OCI-LY1 (cell line): ENCODE measurements around the gene LRRC19.

Experiments used
- H2AFZ ChIP-seq: fragments of 200-600 bp; sonication (generic), shearing (Covaris generic); 2 replicates; pipeline ENCODE4 v1.6.0; 2014; ENCODE audit warnings: antibody characterized with exemption, mild to moderate bottlenecking, low read length
- H3F3A ChIP-seq: fragments of 200-600 bp; sonication (generic), shearing (Covaris generic); 2 replicates; pipeline ENCODE4 v1.6.0; 2014; ENCODE audit warnings: mild to moderate bottlenecking, antibody characterized with exemption, low read length, moderate library complexity; ENCODE audit not compliant: insufficient read depth
- H3K27ac ChIP-seq: fragments of 200-600 bp; sonication (generic); 2 replicates; pipeline ENCODE4 v1.5.1; 2014; ENCODE audit warnings: low read length, mixed run types, mild to moderate bottlenecking, low read depth; ENCODE audit not compliant: poor library complexity, severe bottlenecking
- H3K27me3 ChIP-seq: fragments of 200-600 bp; sonication (generic); 2 replicates; pipeline ENCODE4 v1.6.0; 2014; ENCODE audit warnings: antibody characterized with exemption, mild to moderate bottlenecking, low read length, moderate library complexity; ENCODE audit not compliant: insufficient read depth
- H3K36me3 ChIP-seq: fragments of 200-600 bp; sonication (generic); 2 replicates; pipeline ENCODE4 v1.6.1; 2014; ENCODE audit warnings: mild to moderate bottlenecking, antibody characterized with exemption, low read length, moderate library complexity, mixed read lengths; ENCODE audit not compliant: insufficient read depth
- H3K4me1 ChIP-seq: fragments of 200-600 bp; sonication (generic); 2 replicates; pipeline ENCODE4 v1.5.1; 2014; ENCODE audit warnings: mild to moderate bottlenecking, low read length, moderate library complexity; ENCODE audit not compliant: insufficient read depth, severe bottlenecking
- H3K4me2 ChIP-seq: fragments of 200-600 bp; sonication (generic), shearing (Covaris generic); 2 replicates; pipeline ENCODE4 v1.6.1; 2014; ENCODE audit warnings: low read length
- H3K4me3 ChIP-seq: fragments of 200-600 bp; sonication (generic); 2 replicates; pipeline ENCODE4 v1.5.1; 2014; ENCODE audit warnings: low read length, low read depth, mild to moderate bottlenecking, mixed read lengths; ENCODE audit not compliant: poor library complexity, severe bottlenecking
- H3K79me2 ChIP-seq: fragments of 200-600 bp; shearing (Covaris generic); 2 replicates; pipeline ENCODE4 v1.6.1; 2016; ENCODE audit warnings: mixed run types, low read length, mixed read lengths; ENCODE audit not compliant: insufficient read depth
- H3K9ac ChIP-seq: fragments of 200-600 bp; sonication (generic), shearing (Covaris generic); 2 replicates; pipeline ENCODE4 v1.6.1; 2014; ENCODE audit warnings: mild to moderate bottlenecking, low read length, mixed read lengths
- H3K9me2 ChIP-seq: fragments of 200-600 bp; sonication (generic), shearing (Covaris generic); 2 replicates; pipeline ENCODE4 v1.6.1; 2014; ENCODE audit warnings: low read depth, mild to moderate bottlenecking, low read length, mixed read lengths
- H3K9me3 ChIP-seq: fragments of 200-600 bp; shearing (Covaris generic); 2 replicates; pipeline ENCODE4 v1.6.1; 2014; ENCODE audit warnings: low read length, mixed read lengths
- H4K20me1 ChIP-seq: fragments of 200-600 bp; sonication (generic), shearing (Covaris generic); 2 replicates; pipeline ENCODE4 v1.6.0; 2016; ENCODE audit warnings: mild to moderate bottlenecking, low read length; ENCODE audit not compliant: insufficient read depth
- CTCF ChIP-seq: fragments of 200-600 bp; sonication (generic), shearing (Covaris generic); IDR thresholded peaks from 2 replicates; pipeline ENCODE4 v1.5.1; 2017; ENCODE audit warnings: mild to moderate bottlenecking, antibody characterized with exemption, low read length, moderate library complexity, mixed read lengths
- EZH2 ChIP-seq: fragments of 200-600 bp; sonication (generic), shearing (Covaris generic); IDR thresholded peaks from 2 replicates; pipeline ENCODE4 v1.8.0; 2017; ENCODE audit warnings: borderline replicate concordance, mixed run types, mild to moderate bottlenecking, antibody characterized with exemption, low read length, moderate library complexity, mixed read lengths

The LRRC19 gene

DNA sequence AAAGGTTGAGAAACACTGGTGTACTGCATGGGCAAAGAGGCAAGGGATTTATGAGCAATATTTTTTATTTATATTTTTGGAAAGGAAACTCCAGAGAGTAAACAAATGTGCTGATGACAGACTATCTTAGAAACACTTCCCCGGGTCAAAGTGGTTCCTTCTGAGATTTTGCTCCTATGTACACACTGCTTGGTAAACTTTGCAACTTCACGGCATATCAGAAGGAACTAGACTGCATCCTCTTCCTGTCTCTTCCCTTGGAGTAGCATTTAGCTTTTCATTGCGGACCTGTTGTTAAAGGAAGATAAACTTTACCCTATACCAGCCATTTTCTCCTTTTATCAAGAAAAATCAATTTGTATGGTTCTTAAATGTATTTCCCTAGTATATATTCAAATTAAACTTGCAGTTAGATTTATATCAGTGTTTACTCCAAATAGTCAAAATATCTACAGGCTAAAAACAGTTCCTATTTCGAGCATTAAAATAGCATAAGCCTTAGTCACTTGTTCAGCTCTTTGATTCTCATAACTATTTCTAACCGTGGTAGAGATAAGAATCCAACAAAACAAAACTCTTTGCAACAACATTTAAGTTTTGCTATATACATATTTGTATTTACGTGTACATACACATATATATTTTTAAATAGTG is 48.0 kb upstream of the LRRC19 start:
- Histone ChIP-seq H2AFZ (no peak overlapping the region), H3K27ac (no peak overlapping the region), H3K27me3 (no peaks in the 10 kb centered on the region), H4K20me1 (no peaks in the 10 kb centered on the region), H3K79me2 (no peaks in the 10 kb centered on the region), H3F3A (no peaks in the 10 kb centered on the region), H3K36me3 (no peaks in the 10 kb centered on the region), H3K9ac (no peak overlapping the region), H3K9me3 (no peaks in the 10 kb centered on the region), H3K4me2 (no peak overlapping the region), H3K4me1 (no peaks in the 10 kb centered on the region), H3K4me3 (no peak overlapping the region), H3K9me2 (no peaks in the 10 kb centered on the region)
- TF ChIP-seq EZH2 = no peak
- TF ChIP-seq CTCF = no peak

DNA sequence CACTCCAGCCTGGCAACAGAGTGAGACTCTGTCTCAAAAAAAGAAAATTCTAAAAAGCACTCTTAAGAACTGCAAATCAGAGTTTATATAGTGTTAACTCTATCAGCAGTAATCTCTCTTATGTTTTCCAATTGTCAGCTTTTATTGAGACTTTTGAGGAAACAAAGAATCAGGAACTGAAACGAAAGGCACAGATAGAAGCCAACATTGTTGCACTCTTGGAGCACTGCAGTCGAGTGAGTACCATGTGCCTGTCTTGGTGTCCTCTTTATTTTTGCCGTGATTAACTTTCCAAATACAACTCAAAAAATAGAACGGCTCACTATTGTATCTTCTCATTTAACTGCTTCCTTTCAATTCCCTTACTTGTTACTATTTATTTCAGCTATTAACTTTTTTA is 41.7 kb upstream of the LRRC19 start:
- H3K4me1 ChIP-seq = no peaks in the 10 kb centered on the region
- H3K79me2 ChIP-seq = no peaks in the 10 kb centered on the region
- H3K27ac ChIP-seq = no peak overlapping the region
- H2AFZ ChIP-seq = no peak overlapping the region
- H4K20me1 ChIP-seq = no peaks in the 10 kb centered on the region
- no peak overlapping the region for H3K9ac ChIP-seq
- TF ChIP-seq EZH2 = no peak
- no peak for TF ChIP-seq CTCF
- no peaks in the 10 kb centered on the region for H3K36me3 ChIP-seq
- no peaks in the 10 kb centered on the region for H3F3A ChIP-seq
- no peak overlapping the region for H3K4me3 ChIP-seq
- H3K9me3 ChIP-seq = no peaks in the 10 kb centered on the region
- H3K9me2 ChIP-seq = no peaks in the 10 kb centered on the region
- no peaks in the 10 kb centered on the region for H3K27me3 ChIP-seq
- H3K4me2 ChIP-seq = no peak overlapping the region

- H3K4me3 ChIP-seq = no peak overlapping the region
- H3K9me2 ChIP-seq = no peaks in the 10 kb centered on the region
- H3K4me2 ChIP-seq = no peak overlapping the region
- H4K20me1 ChIP-seq = no peaks in the 10 kb centered on the region
- no peak overlapping the region for H3K27ac ChIP-seq
- no peak overlapping the region for H3K9ac ChIP-seq
- no peaks in the 10 kb centered on the region for H3K9me3 ChIP-seq
- H3K27me3 ChIP-seq = no peaks in the 10 kb centered on the region
- no peaks in the 10 kb centered on the region for H3K4me1 ChIP-seq
- no peaks in the 10 kb centered on the region for H3K79me2 ChIP-seq
- H3K36me3 ChIP-seq = no peaks in the 10 kb centered on the region
- no peaks in the 10 kb centered on the region for H3F3A ChIP-seq
- TF ChIP-seq CTCF (no peak), EZH2 (no peak)
- H2AFZ ChIP-seq = no peak overlapping the region
Observed at GRCh38 chr9:27043176-27043575, 37.7 kb upstream of the LRRC19 start.
